Measurements from ENCODE around the gene PSMA5. TPM values are rescaled to one million over a fixed set of nuclear protein-coding genes. Genes with fewer than 3 reads are reported as not detected.

Gene PSMA5
- total and polyA plus RNA-seq, 2 of the 13 experiments (the other 11 are each of a cell fraction or from before 2014, with no cell fraction given): 140 to 169 TPM

- peak; percentile 0; the same call in 1 of the 2 replicates for TF ChIP-seq ZHX2 (IDR thresholded peaks at IDR 0.05; ENCODE audit: low read depth)
- no peak; the same call in 1 of the 2 replicates for TF ChIP-seq ZHX2 (CRISPR knock-in tag; IDR thresholded peaks at IDR 0.05; ENCODE audit: borderline replicate concordance)
- TF ChIP-seq ZFY (CRISPR knock-in tag; IDR thresholded peaks at IDR 0.05): peak; percentile 61
- no peak for TF ChIP-seq ZNF484 (CRISPR knock-in tag; IDR thresholded peaks at IDR 0.05; ENCODE audit: borderline replicate concordance, low read depth)
- TF ChIP-seq HNRNPK (IDR thresholded peaks at IDR 0.05; ENCODE audit: low read depth, low read length, poor library complexity, severe bottlenecking): no peak
- TF ChIP-seq, protein P1, sequence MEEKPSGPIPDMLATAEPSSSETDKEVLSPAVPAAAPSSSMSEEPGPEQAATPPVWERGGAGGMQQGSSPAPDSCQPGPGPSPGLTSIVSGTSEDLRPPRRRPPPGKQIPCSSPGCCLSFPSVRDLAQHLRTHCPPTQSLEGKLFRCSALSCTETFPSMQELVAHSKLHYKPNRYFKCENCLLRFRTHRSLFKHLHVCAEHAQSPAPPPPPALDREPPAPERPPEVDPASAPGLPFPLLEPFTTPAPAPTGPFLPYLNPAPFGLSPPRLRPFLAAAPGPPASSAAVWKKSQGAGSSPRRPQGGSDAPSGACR (CRISPR knock-in tag; IDR thresholded peaks at IDR 0.05): 0 out of 2 replicates have a peak, but pooled peaks have one; percentile 58
- no peak for TF ChIP-seq SRSF1 (optimal IDR thresholded peaks at IDR 0.05; ENCODE audit: low read depth, low read length)
- no peak for TF ChIP-seq ZNF317 (CRISPR knock-in tag; IDR thresholded peaks at IDR 0.05)
- TF ChIP-seq YY1 (IDR thresholded peaks at IDR 0.05; ENCODE audit: insufficient read depth, insufficient replicate concordance, low read depth, low read length): no peak
- no peak for TF ChIP-seq ZNF546 (CRISPR knock-in tag; conservative IDR thresholded peaks at IDR 0.05)
- TF ChIP-seq ZNF274 (CRISPR knock-in tag; IDR thresholded peaks at IDR 0.05): no peak
- TF ChIP-seq ZBTB7B (CRISPR knock-in tag; IDR thresholded peaks at IDR 0.05): no peak
- no peak for TF ChIP-seq ZNF782 (CRISPR knock-in tag; IDR thresholded peaks at IDR 0.05; ENCODE audit: borderline replicate concordance)
- no peak for TF ChIP-seq ZNF616 (CRISPR knock-in tag; IDR thresholded peaks at IDR 0.05; ENCODE audit: low read depth)
- TF ChIP-seq ZBTB44 (CRISPR knock-in tag; IDR thresholded peaks at IDR 0.05): no peak
- no peak for TF ChIP-seq GTF2F1 (IDR thresholded peaks at IDR 0.05; ENCODE audit: low read length)
- TF ChIP-seq, protein P2, sequence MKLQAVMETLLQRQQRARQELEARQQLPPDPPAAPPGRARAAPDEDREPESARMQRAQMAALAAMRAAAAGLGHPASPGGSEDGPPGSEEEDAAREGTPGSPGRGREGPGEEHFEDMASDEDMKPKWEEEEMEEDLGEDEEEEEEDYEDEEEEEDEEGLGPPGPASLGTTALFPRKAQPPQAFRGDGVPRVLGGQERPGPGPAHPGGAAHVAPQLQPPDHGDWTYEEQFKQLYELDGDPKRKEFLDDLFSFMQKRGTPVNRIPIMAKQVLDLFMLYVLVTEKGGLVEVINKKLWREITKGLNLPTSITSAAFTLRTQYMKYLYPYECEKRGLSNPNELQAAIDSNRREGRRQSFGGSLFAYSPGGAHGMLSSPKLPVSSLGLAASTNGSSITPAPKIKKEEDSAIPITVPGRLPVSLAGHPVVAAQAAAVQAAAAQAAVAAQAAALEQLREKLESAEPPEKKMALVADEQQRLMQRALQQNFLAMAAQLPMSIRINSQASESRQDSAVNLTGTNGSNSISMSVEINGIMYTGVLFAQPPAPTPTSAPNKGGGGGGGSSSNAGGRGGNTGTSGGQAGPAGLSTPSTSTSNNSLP (IDR thresholded peaks at IDR 0.05; ENCODE audit: low read depth, low read length): no peak
- no peak for TF ChIP-seq ZNF776 (CRISPR knock-in tag; IDR thresholded peaks at IDR 0.05)
- TF ChIP-seq ZSCAN22 (CRISPR knock-in tag; IDR thresholded peaks at IDR 0.05): no peak
- no peak for TF ChIP-seq ZNF780A (CRISPR knock-in tag; IDR thresholded peaks at IDR 0.05)
These were observed 33.2 kb downstream of the PSMA5 start (continued) for GRCh38 chr1:109392788-109393616.
